Suprapubic skin (tissue), 4 donors: ENCODE measurements around the gene ZFAND3. TPM values are rescaled to one million over a fixed set of nuclear protein-coding genes. Genes with fewer than 3 reads are reported as not detected.

ENCODE experiments used
- DNase-seq, 2 donors: peaks; one replicate each; pipeline ENCODE4 v3.0.0-alpha.2; 2019; ENCODE audit warnings: low spot score in 2 of 2
- H3K27ac ChIP-seq: fragments of 200-600 bp; sonication (generic); one replicate; pipeline ENCODE4 v1.5.1; 2019
- H3K27me3 ChIP-seq: fragments of 200-600 bp; sonication (generic); one replicate; pipeline ENCODE4 v1.5.1; 2019
- H3K36me3 ChIP-seq: fragments of 200-600 bp; sonication (generic); one replicate; pipeline ENCODE4 v1.5.1; 2019
- H3K4me1 ChIP-seq: fragments of 200-600 bp; sonication (generic); one replicate; pipeline ENCODE4 v1.5.1; 2019
- H3K4me3 ChIP-seq: fragments of 200-600 bp; sonication (generic); one replicate; pipeline ENCODE4 v1.5.1; 2019; ENCODE audit warnings: mild to moderate bottlenecking
- H3K9me3 ChIP-seq: fragments of 200-600 bp; sonication (generic); one replicate; pipeline ENCODE4 v1.5.1; 2019
- EP300 ChIP-seq: sonication (generic); formaldehyde crosslinking; IDR thresholded peaks from one replicate; pipeline ENCODE4 v1.6.1; 2017; ENCODE audit warnings: antibody characterized with exemption
- POLR2A ChIP-seq, 2 donors: fragments of 450-650 bp; IDR thresholded peaks; one replicate each; pipeline ENCODE4 v1.6.1; 2017; ENCODE audit warnings: antibody characterized with exemption in 2 of 2, mild to moderate bottlenecking in 2 of 2, moderate library complexity in 2 of 2
- POLR2AphosphoS5 ChIP-seq, 3 donors: sonication (generic); formaldehyde crosslinking; IDR thresholded peaks; one replicate each; pipeline ENCODE4 v1.6.1; 2017; ENCODE audit warnings: antibody characterized with exemption in 3 of 3
- WGBS: methylation state at CpG from one replicate; pipeline ENCODE4 v1.1.5; 2018; 5-methylcytosine and 5-hydroxymethylcytosine counted together
- total RNA-seq, 4 donors: library from RNA; depleted of rRNA; stranded (reverse); fragments of >200 nt; gene quantifications; one replicate each; pipeline ENCODE4 v1.1.0, GENCODE V29; 2016
- TF ChIP-seq, protein P1 (sequence below), 2 donors: fragments of 200-600 bp in 1 of 2; fragments of 450-650 bp in 1 of 2; sonication (generic) in 1 of 2; IDR thresholded peaks; one replicate each; pipeline ENCODE4 v1.5.1; 2016 to 2019; ENCODE audit warnings: antibody characterized with exemption in 2 of 2, mild to moderate bottlenecking in 1 of 2, moderate library complexity in 1 of 2

Gene ZFAND3
- total RNA-seq, 4 donors from 2014 or later = 31.1 to 41.0 (median 36.3) TPM

DNA sequence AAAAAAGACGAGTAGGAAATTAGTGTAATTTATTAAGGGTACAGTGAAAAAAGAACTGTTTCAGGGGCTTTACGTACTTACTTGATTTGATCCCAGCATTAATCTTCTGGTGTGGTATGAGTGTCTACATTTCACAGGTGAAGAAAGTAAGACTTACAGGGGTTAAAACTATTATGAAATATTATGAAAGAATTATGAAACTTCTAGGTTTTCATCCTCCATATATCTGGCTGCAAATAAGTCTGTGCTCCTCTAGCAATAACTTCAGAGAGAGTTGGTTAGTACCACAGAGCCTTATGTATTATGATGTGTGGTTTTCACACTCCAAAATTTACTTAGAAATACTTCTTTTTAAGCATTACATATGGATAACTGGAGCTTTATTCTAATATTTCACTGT is 41.9 kb downstream of the ZFAND3 start:
- no peak for DNase-seq
- H3K4me1 ChIP-seq = peaks cover 18% of the 10 kb centered on the region
- H3K27ac ChIP-seq = no peak overlapping the region
- no peak overlapping the region for H3K4me3 ChIP-seq
- TF ChIP-seq POLR2A (IDR thresholded peaks at IDR 0.05) (no peak), POLR2AphosphoS5 (IDR thresholded peaks at IDR 0.05) (no peak)
- TF ChIP-seq, protein P1, sequence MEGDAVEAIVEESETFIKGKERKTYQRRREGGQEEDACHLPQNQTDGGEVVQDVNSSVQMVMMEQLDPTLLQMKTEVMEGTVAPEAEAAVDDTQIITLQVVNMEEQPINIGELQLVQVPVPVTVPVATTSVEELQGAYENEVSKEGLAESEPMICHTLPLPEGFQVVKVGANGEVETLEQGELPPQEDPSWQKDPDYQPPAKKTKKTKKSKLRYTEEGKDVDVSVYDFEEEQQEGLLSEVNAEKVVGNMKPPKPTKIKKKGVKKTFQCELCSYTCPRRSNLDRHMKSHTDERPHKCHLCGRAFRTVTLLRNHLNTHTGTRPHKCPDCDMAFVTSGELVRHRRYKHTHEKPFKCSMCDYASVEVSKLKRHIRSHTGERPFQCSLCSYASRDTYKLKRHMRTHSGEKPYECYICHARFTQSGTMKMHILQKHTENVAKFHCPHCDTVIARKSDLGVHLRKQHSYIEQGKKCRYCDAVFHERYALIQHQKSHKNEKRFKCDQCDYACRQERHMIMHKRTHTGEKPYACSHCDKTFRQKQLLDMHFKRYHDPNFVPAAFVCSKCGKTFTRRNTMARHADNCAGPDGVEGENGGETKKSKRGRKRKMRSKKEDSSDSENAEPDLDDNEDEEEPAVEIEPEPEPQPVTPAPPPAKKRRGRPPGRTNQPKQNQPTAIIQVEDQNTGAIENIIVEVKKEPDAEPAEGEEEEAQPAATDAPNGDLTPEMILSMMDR (IDR thresholded peaks at IDR 0.05) = no peak
- 91% methylated on average over 2 of the region's 2 CpGs for WGBS
- H3K36me3 ChIP-seq = no peaks in the 10 kb centered on the region
- no peaks in the 10 kb centered on the region for H3K27me3 ChIP-seq
- H3K9me3 ChIP-seq = no peaks in the 10 kb centered on the region

DNA sequence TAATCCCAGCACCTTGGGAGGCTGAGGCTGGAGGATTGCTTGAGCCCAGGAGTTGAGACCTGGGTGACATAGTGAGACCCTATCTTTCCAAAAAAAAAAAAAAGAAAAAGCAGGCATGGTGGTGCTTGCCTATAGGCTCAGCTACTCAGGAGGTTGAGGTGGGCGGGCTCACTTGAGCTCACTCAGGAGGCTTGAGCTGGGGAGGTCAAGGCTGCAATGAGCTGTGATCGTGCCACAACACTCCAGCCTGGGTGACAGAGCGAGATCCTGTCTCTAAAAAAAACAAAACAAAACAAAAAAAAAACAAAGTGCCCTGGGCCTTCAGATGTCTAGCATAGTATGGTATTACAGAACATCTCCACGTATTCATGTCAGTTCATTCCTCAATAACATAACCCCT is 42.9 kb downstream of the ZFAND3 start:
- DNase-seq = no peak
- H3K36me3 ChIP-seq = no peaks in the 10 kb centered on the region
- no peaks in the 10 kb centered on the region for H3K27me3 ChIP-seq
- H3K4me1 ChIP-seq = peaks cover 21% of the 10 kb centered on the region
- H3K4me3 ChIP-seq = no peak overlapping the region
- no peaks in the 10 kb centered on the region for H3K9me3 ChIP-seq
- H3K27ac ChIP-seq = no peak overlapping the region
- 76% methylated on average over 4 of the region's 4 CpGs for WGBS
- TF ChIP-seq EP300 (no peak), POLR2A (IDR thresholded peaks at IDR 0.05) (no peak), POLR2AphosphoS5 (IDR thresholded peaks at IDR 0.05) (no peak)
- TF ChIP-seq, protein P1 (IDR thresholded peaks at IDR 0.05) = no peak

DNA sequence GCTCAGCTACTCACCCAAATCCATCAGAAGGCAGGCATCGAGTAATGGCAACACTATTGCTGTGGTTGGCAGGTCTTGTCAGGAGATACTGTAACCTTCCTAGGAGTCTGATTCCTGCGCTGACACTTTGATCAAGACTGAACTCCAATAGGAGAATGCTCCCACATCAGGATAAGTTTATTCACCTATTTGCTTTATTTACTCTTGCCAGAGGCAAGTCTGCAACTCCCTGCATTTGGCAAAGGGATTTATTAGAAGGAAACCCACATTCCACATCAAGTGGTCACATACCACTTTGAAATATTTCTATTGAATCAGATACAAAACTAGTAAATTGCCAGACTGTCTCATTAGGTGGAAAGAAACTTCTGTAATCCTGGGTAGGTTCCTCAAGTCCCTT is 43.5 kb downstream of the ZFAND3 start:
- TF ChIP-seq POLR2A (IDR thresholded peaks at IDR 0.05) (no peak), EP300 (no peak), POLR2AphosphoS5 (IDR thresholded peaks at IDR 0.05) (no peak)
- TF ChIP-seq, protein P1 (IDR thresholded peaks at IDR 0.05) = no peak
- Histone ChIP-seq H3K27me3 (no peaks in the 10 kb centered on the region), H3K27ac (no peak overlapping the region), H3K36me3 (no peaks in the 10 kb centered on the region), H3K9me3 (no peaks in the 10 kb centered on the region), H3K4me1 (peaks cover 24% of the 10 kb centered on the region), H3K4me3 (no peak overlapping the region)
- WGBS = 81% methylated on average over 2 of the region's 2 CpGs
- DNase-seq = no peak

DNA sequence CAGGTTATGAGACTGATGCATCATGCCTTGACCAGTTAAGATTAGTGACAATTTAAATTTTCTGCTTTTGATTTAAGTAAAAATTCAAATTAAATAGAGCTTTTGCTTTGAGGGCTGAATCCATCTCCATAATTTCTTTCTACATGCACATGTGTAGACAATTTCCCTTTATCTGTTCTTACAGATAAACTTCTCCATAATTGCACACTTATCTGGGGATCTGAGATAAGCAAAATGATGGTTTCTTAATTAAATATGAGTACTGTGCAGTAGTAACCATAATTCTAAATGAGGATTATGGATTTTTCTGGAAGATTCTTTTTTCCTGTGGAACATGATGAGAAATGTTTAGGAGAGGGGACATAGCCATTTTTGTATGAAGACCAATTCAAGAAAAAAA is 44.7 kb downstream of the ZFAND3 start:
- no peaks in the 10 kb centered on the region for H3K9me3 ChIP-seq
- peaks cover 21% of the 10 kb centered on the region for H3K4me1 ChIP-seq

DNA sequence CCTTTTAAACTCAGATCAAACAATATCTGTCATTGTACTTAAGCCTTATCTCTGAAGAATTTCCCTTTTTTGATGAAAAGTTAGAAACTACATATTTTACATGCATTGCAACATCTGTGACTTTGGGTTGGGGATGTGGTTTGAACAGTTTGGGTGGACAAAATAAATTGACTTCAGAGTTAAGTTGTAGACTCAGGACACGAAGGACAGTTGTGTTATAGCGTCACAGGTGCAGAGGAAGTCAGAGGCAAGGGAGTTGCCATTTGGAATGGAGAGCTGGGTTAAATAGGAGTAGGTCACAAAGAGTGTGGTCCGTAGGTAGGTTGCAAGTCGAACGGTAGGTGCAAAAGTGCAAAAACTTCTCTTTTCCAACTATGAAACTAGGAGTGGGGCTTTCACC is 46.0 kb downstream of the ZFAND3 start:
- no peak for TF ChIP-seq EP300
- no peak for TF ChIP-seq POLR2AphosphoS5 (IDR thresholded peaks at IDR 0.05)
- H3K4me1 ChIP-seq = peaks cover 21% of the 10 kb centered on the region
- no peak overlapping the region for H3K27ac ChIP-seq
- WGBS = 92% methylated on average over 5 of the region's 5 CpGs
- H3K4me3 ChIP-seq = no peak overlapping the region
- no peaks in the 10 kb centered on the region for H3K36me3 ChIP-seq
- H3K27me3 ChIP-seq = no peaks in the 10 kb centered on the region
- no peak for DNase-seq
- H3K9me3 ChIP-seq = no peaks in the 10 kb centered on the region

More for the DNA sequence above, 44.7 kb downstream of the ZFAND3 start:
- Histone ChIP-seq H3K27ac (no peak overlapping the region), H3K36me3 (no peaks in the 10 kb centered on the region), H3K27me3 (no peaks in the 10 kb centered on the region), H3K4me3 (no peak overlapping the region)
- TF ChIP-seq POLR2A (IDR thresholded peaks at IDR 0.05) (no peak), EP300 (no peak), POLR2AphosphoS5 (IDR thresholded peaks at IDR 0.05) (no peak)
- TF ChIP-seq, protein P1 (IDR thresholded peaks at IDR 0.05) = no peak
- DNase-seq = no peak
